Stimulated activated CD8-positive, alpha-beta memory T cell treated with anti-CD3 and anti-CD28 coated beads, Interleukin-4, amount 100 ng/mL, for 1 hour (primary cell): ENCODE results near the gene SLC1A7.

Experiments
- DNase-seq, 2 donors: peaks; one replicate each; pipeline ENCODE4 v3.0.0-alpha.2; 2020; ENCODE audit warnings: low read depth in 2 of 2, low spot score in 1 of 2

SLC1A7 gene

GRCh38 chr1:53076721-53077598, 65.5 kb downstream of the SLC1A7 start:
- DNase-seq, result no peak

DNA sequence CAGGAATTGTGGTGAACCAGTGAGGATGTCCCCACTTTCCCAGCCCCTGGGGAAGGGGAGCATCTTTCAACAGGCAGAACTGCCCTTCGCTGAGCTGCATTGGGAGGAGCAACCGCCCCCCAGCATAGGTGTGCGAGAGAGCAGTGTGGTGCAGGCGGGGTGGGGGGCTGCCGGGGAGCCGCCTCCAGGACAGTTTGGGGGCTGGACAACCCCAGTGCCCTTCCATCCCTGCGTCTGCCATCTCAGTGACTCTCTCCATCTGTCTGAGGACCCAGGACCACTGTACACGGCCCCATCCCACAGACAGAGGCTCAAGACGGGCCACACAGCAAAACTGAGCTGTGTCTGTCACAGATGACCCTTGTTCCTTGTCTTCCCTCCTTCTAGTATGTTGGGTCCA, 66.3 kb downstream of the SLC1A7 start:
- no peak for DNase-seq

DNA sequence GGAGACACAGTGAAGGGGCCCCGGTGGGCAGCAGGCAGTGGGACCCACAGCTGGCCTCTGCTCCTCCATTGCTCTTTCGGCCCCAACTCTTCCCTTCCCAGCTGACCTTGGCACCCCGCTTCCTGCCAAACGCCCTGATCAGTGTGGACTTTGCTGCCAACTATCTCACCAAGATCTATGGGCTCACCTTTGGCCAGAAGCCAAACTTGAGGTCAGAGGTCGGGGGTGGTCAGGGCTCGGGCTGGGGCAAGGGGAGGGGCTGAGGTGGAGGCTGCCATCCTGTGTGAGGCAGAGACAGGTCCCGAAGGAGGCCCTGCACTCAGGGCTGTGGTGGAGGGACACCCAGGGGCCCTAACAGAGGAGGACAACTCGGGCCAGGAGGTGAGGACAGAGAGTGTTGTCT, 66.7 kb downstream of the SLC1A7 start:
- no peak for DNase-seq

GRCh38 chr1:53075206-53075605, 67.2 kb downstream of the SLC1A7 start:
- no peak for DNase-seq

DNA sequence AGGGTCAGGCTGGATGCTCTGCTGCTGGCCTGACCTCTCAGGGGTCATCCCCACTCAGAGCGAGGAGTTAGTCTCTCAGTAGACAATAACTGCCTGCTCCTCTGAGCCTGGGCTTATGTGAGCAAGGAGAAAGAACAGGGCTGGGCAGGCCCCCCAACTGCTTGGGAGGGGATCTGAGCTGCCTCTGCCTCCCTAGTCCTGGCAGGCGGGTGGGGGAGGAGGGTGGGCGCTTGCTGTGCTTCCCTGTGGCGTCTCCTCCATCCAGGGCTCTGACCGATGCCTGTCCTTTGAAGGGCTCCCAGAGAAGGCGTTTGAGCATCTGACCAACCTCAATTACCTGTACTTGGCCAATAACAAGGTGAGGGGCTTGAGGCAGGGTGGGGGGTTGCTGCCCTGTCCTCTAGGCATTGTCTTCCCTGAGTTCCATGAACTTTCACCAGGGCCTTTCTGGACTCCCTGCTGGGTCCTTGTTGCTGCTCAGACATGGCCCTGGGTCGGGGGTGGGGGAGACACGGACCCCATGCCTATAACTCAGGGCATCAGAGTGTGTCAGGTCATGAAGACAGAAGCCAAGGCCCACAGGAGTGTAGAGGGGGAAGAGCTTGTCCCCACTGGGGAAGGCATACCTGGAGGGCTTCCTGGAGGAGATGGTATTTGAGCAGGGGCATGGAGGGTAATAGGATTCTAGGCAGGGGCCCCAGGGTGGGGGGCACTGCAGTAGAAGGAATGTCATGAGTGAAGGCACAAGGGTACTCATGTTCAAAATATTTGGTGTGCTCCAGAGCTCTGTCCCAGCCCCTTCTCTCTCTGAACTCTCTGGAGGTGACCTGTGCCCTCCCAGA, 67.9 kb downstream of the SLC1A7 start:
- DNase-seq, result no peak

DNA sequence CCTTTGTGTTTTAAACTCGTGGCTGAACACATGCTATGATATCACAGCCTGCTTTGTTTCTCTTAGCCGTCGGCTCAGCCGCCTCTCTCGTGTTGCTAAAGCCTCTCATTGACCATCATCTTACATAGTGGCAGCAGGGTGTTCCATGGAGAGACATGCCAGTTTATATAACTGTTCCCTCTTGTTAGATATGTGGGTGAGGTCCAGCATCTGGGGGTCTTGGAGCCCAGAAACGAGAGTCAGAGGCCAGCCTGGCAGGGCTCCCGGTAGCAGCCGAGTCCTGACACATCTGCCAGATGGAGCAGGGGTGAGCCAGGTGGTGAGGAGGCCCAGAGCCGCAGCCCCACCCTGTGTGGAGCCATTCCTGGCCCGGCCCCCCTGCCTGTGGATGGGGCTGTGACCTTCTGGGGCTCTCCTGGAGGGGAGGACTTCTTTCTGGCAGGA, 68.5 kb downstream of the SLC1A7 start:
- DNase-seq, result no peak

DNA sequence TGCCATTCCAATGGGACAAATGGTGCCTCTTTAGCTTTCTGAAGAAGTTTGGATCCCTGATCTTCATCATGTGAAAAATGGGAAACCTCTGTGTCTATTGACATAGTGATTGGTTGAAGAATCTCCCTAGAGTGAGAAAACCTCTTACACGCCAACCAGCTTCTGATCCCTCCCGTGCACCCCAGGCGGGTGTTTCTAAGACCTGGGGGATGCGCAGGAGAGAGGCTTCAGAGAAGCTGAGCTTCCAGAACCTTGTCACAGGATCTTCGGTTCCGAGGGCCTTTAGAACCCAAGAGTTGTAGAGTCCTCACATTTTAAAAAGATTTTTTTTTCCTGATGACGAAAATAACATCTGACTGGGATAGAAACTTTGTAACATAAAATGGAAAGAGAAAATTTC, 69.2 kb downstream of the SLC1A7 start:
- no peak for DNase-seq

- DNase-seq, result no peak
Measured at GRCh38 chr1:53071915-53072314, 70.5 kb downstream of the SLC1A7 start.

- DNase-seq, result no peak
Measured at GRCh38 chr1:53071167-53071865, 71.1 kb downstream of the SLC1A7 start.

GRCh38 chr1:53070621-53071020, 71.8 kb downstream of the SLC1A7 start:
- DNase-seq, result no peak

GRCh38 chr1:53069663-53070327, 72.6 kb downstream of the SLC1A7 start:
- DNase-seq, result no peak

DNA sequence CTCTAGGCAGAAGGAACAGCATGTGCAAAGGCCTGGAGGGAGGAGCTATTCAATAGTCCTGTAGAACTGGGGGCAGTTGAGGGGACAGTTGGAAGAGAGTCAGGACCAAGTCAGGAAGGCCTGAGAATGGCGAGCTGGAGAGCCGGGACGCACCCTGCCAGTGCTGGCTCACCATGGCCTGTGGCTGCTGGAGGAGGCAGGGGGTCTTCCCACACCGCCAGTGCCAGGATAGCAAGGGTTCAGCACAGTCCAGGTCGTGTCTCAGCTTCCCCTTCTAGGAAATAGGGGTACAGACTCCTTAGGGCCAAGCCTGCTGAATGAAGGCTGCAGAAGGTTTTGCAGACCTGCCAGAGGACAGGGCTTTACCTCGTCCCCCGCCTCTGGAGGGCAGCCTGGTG, 73.2 kb downstream of the SLC1A7 start:
- DNase-seq, result no peak

- DNase-seq, result no peak
Measured at GRCh38 chr1:53068314-53069099, 73.9 kb downstream of the SLC1A7 start.

- no peak for DNase-seq
Measured at GRCh38 chr1:53067886-53068285, 74.6 kb downstream of the SLC1A7 start.

- DNase-seq, result no peak
Measured at GRCh38 chr1:53066891-53067738, 75.3 kb downstream of the SLC1A7 start.

- no peak for DNase-seq
Measured at GRCh38 chr1:53066488-53066887, 76.0 kb downstream of the SLC1A7 start.

DNA sequence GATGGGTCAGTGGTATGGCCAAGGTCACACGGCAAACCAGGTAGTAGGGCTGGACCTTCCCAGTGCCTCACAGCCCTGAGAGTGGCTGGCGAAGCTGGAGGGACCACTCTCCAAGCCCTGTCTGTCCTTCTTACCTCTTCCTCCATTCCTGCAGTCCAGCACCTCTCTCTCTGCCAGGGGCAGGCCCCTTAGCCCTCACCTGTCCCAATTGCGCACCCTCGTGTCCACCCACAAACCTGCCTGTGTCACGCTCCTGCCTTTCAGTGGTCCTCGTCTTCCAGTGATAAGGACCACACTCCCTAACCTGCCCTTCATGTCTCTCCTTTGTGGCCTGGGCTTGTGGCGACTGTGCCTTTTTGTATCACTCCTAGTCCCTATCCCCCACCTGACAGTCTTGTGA, 77.0 kb downstream of the SLC1A7 start:
- DNase-seq, result no peak

DNA sequence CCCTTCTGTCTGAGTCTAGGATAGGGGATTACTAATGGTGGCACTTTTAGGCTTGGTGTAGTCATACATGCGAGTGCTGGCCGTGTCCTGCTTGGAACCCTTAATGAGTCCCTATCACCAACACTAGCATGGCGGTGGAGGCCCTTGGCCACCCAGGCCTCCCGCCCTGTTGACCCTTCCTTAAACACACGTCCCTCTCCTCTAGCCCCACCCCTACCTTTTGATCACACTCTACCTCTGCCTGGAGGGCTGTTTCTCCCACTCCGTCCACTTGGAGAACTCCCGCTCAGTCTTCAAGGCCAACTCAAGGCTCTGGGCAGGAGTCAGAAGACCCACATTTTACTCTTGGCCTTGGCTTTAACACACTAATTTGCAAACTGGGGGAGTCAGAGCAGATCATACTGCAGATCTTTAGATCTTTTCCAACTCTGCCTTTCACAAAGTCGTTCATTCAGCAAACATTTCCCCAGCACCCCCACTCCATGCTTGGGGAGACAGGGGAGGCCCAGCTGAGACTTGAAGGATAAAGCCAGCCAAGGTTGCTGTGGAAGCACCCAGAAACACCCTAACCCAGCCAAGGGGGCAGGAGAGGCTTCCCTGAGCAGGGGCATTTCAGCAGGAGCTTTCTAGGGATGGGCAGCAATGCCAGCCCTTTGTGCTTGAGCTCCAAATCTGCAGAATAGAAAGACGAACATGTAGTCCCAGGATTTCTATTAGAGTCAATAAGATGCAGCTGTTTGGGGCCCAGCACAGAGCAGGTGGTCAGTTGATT, 78.5 kb downstream of the SLC1A7 start:
- no peak for DNase-seq
